ENCODE results near the gene HSPG2. TPM values are rescaled to one million over a fixed set of nuclear protein-coding genes. Genes with fewer than 3 reads are reported as not detected.

Gene HSPG2
- total and polyA plus RNA-seq, 2 of the 13 experiments (the other 11 are each of a cell fraction or from before 2014, with no cell fraction given), result 9.1 to 13.1 TPM

DNA sequence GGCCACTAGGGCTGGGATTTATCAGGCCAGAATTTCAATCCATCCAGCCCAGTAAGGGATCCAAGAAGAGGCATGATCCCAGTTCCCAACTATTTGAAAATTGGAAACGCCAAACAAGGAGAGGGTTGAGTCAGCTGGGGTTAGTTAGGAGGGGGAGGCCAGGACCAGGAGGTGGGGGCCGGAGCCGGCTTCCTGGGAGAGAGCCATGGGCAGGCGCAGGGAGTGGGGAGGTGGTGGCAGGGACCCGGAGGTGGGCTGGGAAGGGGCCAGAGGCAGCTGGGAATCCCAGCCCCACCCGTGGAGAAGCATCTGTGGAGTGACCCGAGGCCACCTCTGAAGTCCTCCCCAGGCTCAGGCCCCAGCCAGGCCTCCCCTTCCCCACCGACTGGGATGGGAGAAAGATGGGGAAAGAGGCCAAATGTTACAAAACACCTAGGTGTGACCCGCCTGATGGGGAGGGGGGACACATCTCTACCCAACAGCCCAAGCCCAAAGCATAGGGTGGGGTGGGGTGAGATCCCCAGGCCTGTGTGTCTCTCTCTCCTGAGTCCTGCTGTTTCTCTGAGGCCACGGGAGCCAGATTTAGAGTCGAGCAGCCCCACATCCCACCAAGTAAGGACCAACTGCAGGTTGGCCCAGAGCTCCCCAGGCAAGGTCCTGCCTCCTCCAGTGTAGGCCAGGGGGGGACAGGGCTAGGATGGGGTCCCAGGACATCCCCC, 10.1 kb downstream of the HSPG2 start:
- Histone ChIP-seq H3K9me3 (ENCODE audit: low read length) (no peaks in the 10 kb centered on the region), H3K4me2 (ENCODE audit: low read depth, low read length) (peak overlapping the region; percentile 32; the same call in 1 of the 2 replicates), H3K27me3 (ENCODE audit: control insufficient read depth in 1 of 2, insufficient read depth in 2 of 2, low read length in 2 of 2) (no peaks in the 10 kb centered on the region), H3K27ac (ENCODE audit: extremely low read length, insufficient read depth, low read length) (no peak overlapping the region), H3K36me3 (replicated peaks in 1 of 2; ENCODE audit: control insufficient read depth in 1 of 2, insufficient read depth in 2 of 2, low read length in 2 of 2) (no peaks in the 10 kb centered on the region; a peak in 1 of 5 replicates), H3K4me3 (replicated peaks in 1 of 3; ENCODE audit: insufficient read depth in 1 of 3, low read depth in 2 of 3, low read length in 3 of 3) (no peak overlapping the region), H3K79me2 (ENCODE audit: insufficient read depth, low read length) (peaks cover 22% of the 10 kb centered on the region), H2AFZ (ENCODE audit: low read length) (no peak overlapping the region), H4K20me1 (ENCODE audit: insufficient read depth, low read length) (no peaks in the 10 kb centered on the region), H3K9ac (ENCODE audit: insufficient read depth, low read depth, low read length) (no peak overlapping the region), H3K4me1 (ENCODE audit: insufficient read depth, low read length) (peaks cover 89% of the 10 kb centered on the region)
- TF ChIP-seq ZSCAN22 (CRISPR knock-in tag; IDR thresholded peaks at IDR 0.05), result no peak
- TF ChIP-seq, protein P1, sequence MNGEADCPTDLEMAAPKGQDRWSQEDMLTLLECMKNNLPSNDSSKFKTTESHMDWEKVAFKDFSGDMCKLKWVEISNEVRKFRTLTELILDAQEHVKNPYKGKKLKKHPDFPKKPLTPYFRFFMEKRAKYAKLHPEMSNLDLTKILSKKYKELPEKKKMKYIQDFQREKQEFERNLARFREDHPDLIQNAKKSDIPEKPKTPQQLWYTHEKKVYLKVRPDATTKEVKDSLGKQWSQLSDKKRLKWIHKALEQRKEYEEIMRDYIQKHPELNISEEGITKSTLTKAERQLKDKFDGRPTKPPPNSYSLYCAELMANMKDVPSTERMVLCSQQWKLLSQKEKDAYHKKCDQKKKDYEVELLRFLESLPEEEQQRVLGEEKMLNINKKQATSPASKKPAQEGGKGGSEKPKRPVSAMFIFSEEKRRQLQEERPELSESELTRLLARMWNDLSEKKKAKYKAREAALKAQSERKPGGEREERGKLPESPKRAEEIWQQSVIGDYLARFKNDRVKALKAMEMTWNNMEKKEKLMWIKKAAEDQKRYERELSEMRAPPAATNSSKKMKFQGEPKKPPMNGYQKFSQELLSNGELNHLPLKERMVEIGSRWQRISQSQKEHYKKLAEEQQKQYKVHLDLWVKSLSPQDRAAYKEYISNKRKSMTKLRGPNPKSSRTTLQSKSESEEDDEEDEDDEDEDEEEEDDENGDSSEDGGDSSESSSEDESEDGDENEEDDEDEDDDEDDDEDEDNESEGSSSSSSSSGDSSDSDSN (CRISPR knock-in tag; IDR thresholded peaks at IDR 0.05), result 0 out of 2 replicates have a peak, but pooled peaks have one; percentile 3
- WGBS (ENCODE audit: low lambda C conversion rate), result 72% methylated on average over 8 of the region's 11 CpGs
- in situ Hi-C loops (cut with HindIII; ENCODE audit: extremely low pct_ligation_motif_present, low pct_unique_long_range_greater_than_20kb) (no loop called here), intact Hi-C loops (cut with micrococcal nuclease; ENCODE audit: unreplicated experiment) (no loop called here)
- no TSS peak for BruUV-seq (replicated peaks)
- ChIA-PET CTCF (ENCODE audit: low intra/inter-chr PET ratio, low total read pairs) (no interaction called here), POLR2A (interaction anchor here (1.0 to 1.3 kb wide), 2 partner anchors 9 to 12 kb away, joined by 3 to 8 read pairs; partner anchors contain the start of gene HSPG2)
- ATAC-seq (no peak), FAIRE-seq (no peak), DNase-seq (ENCODE audit: low spot score) (no peak)

DNA sequence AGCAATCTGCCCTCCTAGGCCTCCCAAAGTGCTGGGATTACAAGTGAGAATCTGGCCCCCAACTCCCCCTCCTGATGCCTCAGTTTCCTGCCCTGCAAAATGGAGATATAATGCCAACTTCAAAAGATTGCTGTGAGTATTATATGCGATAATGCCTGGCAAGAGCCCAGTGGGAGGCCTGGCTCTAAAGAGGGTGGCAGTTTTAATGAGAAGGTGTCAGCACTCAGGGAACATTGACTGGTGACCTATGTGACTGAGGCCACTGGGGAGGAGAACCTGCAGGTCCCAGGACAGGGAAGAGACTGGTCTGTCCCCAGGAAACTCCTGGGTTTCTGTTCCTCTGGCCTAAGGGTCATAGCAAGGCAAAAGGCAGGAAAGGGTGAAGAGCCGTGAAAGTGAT, 11.0 kb downstream of the HSPG2 start:
- in situ Hi-C loops (cut with HindIII; ENCODE audit: extremely low pct_ligation_motif_present, low pct_unique_long_range_greater_than_20kb), result no loop called here
- peaks cover 89% of the 10 kb centered on the region for H3K4me1 ChIP-seq (ENCODE audit: insufficient read depth, low read length)
- no peaks in the 10 kb centered on the region for H3K9me3 ChIP-seq (ENCODE audit: low read length)
- no peak overlapping the region for H3K9ac ChIP-seq (ENCODE audit: insufficient read depth, low read depth, low read length)
- 92% methylated on average over 2 of the region's 2 CpGs for WGBS (ENCODE audit: low lambda C conversion rate)
- H2AFZ ChIP-seq (ENCODE audit: low read length), result no peak overlapping the region
- H3K4me2 ChIP-seq (ENCODE audit: low read depth, low read length), result no peak overlapping the region
- DNase-seq (ENCODE audit: low spot score) (no peak), ATAC-seq (no peak), FAIRE-seq (no peak)
- H3K79me2 ChIP-seq (ENCODE audit: insufficient read depth, low read length), result peaks cover 18% of the 10 kb centered on the region
- no peak overlapping the region for H3K4me3 ChIP-seq (replicated peaks in 1 of 3; ENCODE audit: insufficient read depth in 1 of 3, low read depth in 2 of 3, low read length in 3 of 3)
- H4K20me1 ChIP-seq (ENCODE audit: insufficient read depth, low read length), result no peaks in the 10 kb centered on the region
- no TSS peak for BruUV-seq (replicated peaks)
- no peak overlapping the region for H3K27ac ChIP-seq (ENCODE audit: extremely low read length, insufficient read depth, low read length)
- ChIA-PET POLR2A (no interaction called here), CTCF (ENCODE audit: low intra/inter-chr PET ratio, low total read pairs) (no interaction called here)
- H3K27me3 ChIP-seq (ENCODE audit: control insufficient read depth in 1 of 2, insufficient read depth in 2 of 2, low read length in 2 of 2), result no peaks in the 10 kb centered on the region
- no peak for TF ChIP-seq PAX8 (CRISPR knock-in tag; IDR thresholded peaks at IDR 0.05; ENCODE audit: borderline replicate concordance)
- no peak for TF ChIP-seq TBP (CRISPR knock-in tag; IDR thresholded peaks at IDR 0.05)
- TF ChIP-seq, protein P2, sequence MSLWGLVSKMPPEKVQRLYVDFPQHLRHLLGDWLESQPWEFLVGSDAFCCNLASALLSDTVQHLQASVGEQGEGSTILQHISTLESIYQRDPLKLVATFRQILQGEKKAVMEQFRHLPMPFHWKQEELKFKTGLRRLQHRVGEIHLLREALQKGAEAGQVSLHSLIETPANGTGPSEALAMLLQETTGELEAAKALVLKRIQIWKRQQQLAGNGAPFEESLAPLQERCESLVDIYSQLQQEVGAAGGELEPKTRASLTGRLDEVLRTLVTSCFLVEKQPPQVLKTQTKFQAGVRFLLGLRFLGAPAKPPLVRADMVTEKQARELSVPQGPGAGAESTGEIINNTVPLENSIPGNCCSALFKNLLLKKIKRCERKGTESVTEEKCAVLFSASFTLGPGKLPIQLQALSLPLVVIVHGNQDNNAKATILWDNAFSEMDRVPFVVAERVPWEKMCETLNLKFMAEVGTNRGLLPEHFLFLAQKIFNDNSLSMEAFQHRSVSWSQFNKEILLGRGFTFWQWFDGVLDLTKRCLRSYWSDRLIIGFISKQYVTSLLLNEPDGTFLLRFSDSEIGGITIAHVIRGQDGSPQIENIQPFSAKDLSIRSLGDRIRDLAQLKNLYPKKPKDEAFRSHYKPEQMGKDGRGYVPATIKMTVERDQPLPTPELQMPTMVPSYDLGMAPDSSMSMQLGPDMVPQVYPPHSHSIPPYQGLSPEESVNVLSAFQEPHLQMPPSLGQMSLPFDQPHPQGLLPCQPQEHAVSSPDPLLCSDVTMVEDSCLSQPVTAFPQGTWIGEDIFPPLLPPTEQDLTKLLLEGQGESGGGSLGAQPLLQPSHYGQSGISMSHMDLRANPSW (CRISPR knock-in tag; IDR thresholded peaks at IDR 0.05; ENCODE audit: borderline replicate concordance), result no peak
- TF ChIP-seq CEBPG (CRISPR knock-in tag; IDR thresholded peaks at IDR 0.05), result no peak
- TF ChIP-seq, protein P3, sequence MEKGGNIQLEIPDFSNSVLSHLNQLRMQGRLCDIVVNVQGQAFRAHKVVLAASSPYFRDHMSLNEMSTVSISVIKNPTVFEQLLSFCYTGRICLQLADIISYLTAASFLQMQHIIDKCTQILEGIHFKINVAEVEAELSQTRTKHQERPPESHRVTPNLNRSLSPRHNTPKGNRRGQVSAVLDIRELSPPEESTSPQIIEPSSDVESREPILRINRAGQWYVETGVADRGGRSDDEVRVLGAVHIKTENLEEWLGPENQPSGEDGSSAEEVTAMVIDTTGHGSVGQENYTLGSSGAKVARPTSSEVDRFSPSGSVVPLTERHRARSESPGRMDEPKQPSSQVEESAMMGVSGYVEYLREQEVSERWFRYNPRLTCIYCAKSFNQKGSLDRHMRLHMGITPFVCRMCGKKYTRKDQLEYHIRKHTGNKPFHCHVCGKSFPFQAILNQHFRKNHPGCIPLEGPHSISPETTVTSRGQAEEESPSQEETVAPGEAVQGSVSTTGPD (CRISPR knock-in tag; IDR thresholded peaks at IDR 0.05), result no peak
- intact Hi-C loops (cut with micrococcal nuclease; ENCODE audit: unreplicated experiment), result no loop called here
- H3K36me3 ChIP-seq (replicated peaks in 1 of 2; ENCODE audit: control insufficient read depth in 1 of 2, insufficient read depth in 2 of 2, low read length in 2 of 2), result no peaks in the 10 kb centered on the region; a peak in 1 of 5 replicates
